HUES6 (cell line): ENCODE results near the gene CD22.

Experiments
- H3K27ac ChIP-seq: 2 replicates; pipeline ENCODE4 v1.7.0; 2013; ENCODE audit warnings: low read depth, mild to moderate bottlenecking, low read length, inconsistent platforms
- H3K27me3 ChIP-seq: 2 replicates; pipeline ENCODE4 v1.6.1; 2013; ENCODE audit warnings: low read length; ENCODE audit not compliant: control insufficient read depth, insufficient read depth
- H3K36me3 ChIP-seq: 2 replicates; pipeline ENCODE4 v1.6.1; 2013; ENCODE audit warnings: low read length; ENCODE audit not compliant: control insufficient read depth, insufficient read depth
- H3K4me1 ChIP-seq: 2 replicates; pipeline ENCODE4 v1.6.1; 2013; ENCODE audit warnings: low read length; ENCODE audit not compliant: control insufficient read depth, insufficient read depth
- H3K4me3 ChIP-seq: 2 replicates; pipeline ENCODE4 v1.5.1; 2013; ENCODE audit warnings: low read depth, low read length
- H3K9ac ChIP-seq: one replicate; pipeline ENCODE4 v1.6.1; 2013; ENCODE audit warnings: mild to moderate bottlenecking, low read length
- H3K9me3 ChIP-seq: 2 replicates; pipeline ENCODE4 v1.6.1; 2013; ENCODE audit warnings: low read depth, low read length; ENCODE audit not compliant: control insufficient read depth, insufficient read depth

Gene CD22

GRCh38 chr19:35395382-35396199 is 66.6 kb downstream of the CD22 start:
- Histone ChIP-seq H3K4me1 (peaks cover 3% of the 10 kb centered on the region; the same call in 1 of the 2 replicates), H3K27me3 (no peaks in the 10 kb centered on the region), H3K27ac (no peak overlapping the region), H3K9me3 (no peaks in the 10 kb centered on the region), H3K4me3 (no peak overlapping the region), H3K36me3 (no peaks in the 10 kb centered on the region), H3K9ac (no peak overlapping the region)

GRCh38 chr19:35396240-35396885 is 67.4 kb downstream of the CD22 start:
- Histone ChIP-seq H3K36me3 (no peaks in the 10 kb centered on the region), H3K27ac (no peak overlapping the region), H3K4me1 (0 out of 2 replicates have a peak, but pooled peaks cover 3% of the 10 kb centered on the region), H3K4me3 (no peak overlapping the region), H3K9me3 (no peaks in the 10 kb centered on the region), H3K9ac (no peak overlapping the region), H3K27me3 (no peaks in the 10 kb centered on the region)
